Stimulated activated naive CD8-positive, alpha-beta T cell treated with anti-CD3 and anti-CD28 coated beads, Interleukin-15, Interleukin-2, amounts not matched to agents 100 U/mL and 50 U/mL, for 24 hours (primary cell): ENCODE results near the gene TMEM97.
A peak's percentile ranks its signal among the peaks of the same experiment; 100 is the strongest.

Source experiments
- ATAC-seq: fragments of 150-1000 bp; cut with Tn5 transposase; one replicate; pipeline ENCODE4 v1.10.0; 2021
- DNase-seq: peaks from one replicate; pipeline ENCODE4 v3.0.0; 2021

The TMEM97 gene

DNA sequence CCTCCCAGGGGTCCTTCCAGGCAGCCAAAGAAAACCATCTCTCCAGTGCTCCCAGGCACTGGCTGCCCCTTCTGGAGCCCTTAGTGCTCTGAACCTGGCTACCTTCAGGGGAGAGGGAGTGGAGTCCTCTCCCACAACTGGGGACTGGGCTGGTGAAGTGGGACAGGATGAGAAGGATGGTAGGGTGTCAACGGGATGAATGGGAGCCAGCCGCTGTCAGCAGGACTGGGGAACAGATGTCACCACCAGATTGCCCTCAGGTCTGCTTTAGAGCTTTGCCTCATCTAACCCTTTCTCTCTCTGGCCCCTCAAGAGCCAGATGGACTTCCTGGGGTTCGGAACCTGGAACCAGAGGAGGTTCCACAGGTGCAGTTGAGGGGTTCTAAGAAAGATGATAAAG lies 46.5 kb downstream of the TMEM97 start:
- no peak for ATAC-seq
- no peak for DNase-seq

- ATAC-seq (no peak), DNase-seq (no peak)
These were observed 47.6 kb downstream of the TMEM97 start for GRCh38 chr17:28366605-28367004.

DNA sequence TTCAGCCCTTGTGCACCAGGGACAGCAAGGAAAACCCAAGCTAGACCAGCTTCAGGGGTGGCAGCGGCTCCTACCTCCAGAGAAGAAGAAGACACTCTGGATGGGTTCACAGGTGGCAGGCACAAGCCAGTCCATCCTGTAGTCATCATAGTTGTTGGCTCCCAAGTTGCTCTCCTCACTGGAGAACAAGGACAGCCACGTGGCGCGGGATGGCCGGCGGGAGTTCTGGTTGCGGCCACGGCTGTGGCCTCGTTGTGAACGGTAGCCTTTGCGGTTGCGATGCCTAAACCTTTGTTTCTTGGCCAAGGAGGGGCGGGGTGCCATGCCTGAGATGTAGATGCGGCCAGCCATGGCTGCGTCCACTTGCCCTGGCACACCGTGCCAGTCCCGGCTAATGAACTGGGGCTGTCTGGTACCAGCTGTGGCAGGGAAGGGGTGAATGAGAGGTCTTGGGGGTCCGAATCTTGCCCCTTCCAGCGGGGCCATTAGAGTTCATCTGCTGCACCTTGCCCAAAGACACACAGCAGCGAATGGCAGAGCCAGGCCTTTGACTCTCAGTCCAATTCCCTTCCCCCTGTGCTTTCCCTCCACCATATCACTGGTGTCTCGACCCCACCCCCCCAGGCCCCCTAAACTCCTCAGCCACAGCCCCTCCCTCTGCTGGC lies 48.8 kb downstream of the TMEM97 start:
- DNase-seq: no peak
- no peak for ATAC-seq

DNA sequence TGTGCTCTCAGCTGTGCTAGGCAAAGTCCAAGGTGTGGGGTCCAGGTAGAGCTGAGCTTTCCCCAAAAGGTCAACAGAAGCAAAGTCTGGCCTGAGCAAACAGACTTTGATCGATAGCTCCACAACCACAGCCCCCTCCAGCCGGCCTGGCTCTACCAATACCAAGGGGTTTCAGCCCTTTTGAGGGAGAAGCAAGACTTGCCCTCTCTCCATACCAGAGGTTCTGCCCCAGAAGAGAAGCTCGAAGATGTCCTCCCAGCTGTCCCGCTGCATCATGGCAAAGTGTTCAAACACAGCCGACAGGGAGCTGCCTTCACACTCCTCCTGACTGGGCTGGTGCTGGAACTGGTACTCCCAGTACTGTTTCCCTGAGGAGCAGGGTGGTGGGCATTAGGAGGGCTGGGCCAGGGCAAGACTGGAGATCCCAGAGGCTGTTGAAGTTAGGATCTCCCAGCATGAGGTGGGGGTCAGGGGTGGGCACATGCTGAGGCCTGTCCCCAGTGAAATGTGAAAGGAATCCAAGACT lies 49.4 kb downstream of the TMEM97 start:
- no peak for ATAC-seq
- DNase-seq: no peak

DNA sequence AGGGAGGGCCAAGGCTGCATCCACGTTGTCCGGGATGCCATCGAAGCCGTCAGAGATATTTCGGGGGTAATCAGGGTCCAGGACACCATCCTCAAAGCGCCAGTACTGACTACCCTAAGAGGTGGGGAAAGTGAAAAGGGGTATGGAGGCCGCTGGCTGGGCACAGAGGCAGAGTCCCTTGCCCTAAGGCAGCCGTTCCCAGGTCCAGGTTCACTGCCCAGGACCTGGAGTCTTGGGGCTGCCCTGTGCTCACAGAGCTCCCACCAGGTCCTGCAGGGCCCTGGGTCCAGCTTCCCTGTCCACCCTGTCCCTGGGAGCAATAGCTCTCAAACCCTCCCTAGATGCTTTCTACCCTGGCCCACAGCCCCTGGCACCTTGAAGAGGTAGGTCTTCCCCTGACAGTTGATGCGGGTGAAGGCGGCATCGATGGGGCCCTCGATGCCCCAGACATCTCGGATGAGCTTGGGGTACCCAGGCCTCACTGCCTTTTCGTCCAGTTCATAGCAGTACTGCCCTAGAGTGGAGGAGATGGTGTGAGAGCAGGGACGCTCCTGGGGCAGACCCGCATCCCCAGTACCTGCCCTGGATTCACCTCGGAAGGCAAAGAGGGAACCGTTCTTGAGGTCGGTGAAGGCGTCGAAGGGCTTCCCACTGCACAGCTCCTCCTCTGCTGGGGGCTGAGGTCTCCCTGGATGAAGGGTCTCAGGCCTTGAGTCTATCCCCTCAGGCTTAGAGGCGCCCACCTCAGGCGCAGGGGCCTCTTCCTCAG lies 50.1 kb downstream of the TMEM97 start:
- no peak for ATAC-seq
- DNase-seq: no peak

DNA sequence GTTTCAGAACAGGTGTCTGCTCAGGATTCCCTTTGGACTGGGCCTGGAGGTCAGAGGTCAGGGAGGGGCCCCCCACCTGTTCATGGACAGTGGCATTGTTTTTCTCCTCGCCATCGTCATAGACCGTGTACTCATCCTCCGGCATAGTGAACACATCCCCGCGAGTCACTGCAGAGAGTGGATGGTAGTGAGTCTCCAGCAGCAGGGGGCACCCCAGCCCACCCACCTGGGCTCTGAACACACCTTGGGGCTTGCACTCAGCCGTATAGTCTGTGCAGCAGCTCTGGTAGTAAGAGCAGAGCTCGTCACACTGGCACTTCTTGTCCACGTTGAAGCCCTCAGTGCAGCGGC lies 50.7 kb downstream of the TMEM97 start:
- ATAC-seq (no peak), DNase-seq (no peak)

- no peak for DNase-seq
- ATAC-seq: no peak
These were observed 51.2 kb downstream of the TMEM97 start, which contains the start of gene VTN for GRCh38 chr17:28370035-28370743. Gene VTN, minus strand, starts transcription at chr17:28370307. Its CDS starts 104 bp downstream, at chr17:28370203.

GRCh38 chr17:28370744-28371103 lies 51.7 kb downstream of the TMEM97 start:
- DNase-seq (no peak), ATAC-seq (no peak)

DNA sequence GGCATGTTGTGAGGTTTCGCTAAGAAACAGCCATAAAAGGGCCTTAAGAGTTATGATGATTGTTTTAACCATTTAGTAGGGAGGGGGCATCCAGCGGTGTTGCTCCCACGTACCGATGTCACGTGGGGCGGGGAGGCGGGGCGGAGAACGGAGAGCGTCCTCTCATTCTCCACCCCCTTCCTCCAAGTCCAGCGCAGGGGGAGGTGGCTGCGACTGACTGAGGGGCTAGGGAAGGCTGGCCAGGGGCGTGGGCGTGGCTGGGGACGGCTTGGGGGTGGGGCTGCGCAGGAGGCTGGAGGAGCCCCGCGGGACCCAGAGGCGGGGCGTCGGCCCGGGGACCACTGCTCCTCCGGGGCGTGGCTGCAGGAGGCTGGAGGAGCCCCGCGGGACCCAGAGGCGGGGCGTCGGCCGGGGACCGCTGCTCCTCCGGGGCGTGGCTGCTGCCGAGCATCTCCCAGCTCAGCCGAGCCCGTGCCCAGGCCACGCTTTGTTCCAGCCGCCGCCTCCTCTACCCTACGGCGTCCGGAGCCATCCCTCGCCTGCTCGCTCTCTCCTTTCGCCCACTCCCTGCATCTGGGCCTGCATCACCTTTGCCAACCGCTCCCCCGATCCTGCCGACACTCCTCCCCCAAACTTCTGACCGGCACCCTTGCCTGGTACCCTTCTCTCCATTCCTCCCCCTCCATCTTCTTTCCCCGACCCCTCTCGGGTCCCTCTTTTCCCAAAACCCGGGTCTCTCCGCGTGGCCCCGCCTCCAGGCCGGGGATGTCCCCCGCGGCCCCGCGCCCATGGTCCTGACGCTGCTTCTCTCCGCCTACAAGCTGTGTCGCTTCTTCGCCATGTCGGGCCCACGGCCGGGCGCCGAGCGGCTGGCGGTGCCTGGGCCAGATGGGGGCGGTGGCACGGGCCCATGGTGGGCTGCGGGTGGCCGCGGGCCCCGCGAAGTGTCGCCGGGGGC lies 52.5 kb downstream of the TMEM97 start, which contains the start of gene SARM1:
Gene SARM1, plus strand, starts transcription at position 450 of the 958 bp plus-strand sequence. Its CDS starts 339 bp downstream, at position 789.
- DNase-seq (peak; percentile 94), ATAC-seq (peak; percentile 95)

GRCh38 chr17:28372203-28372944 lies 53.4 kb downstream of the TMEM97 start:
- no peak for ATAC-seq
- DNase-seq: peak; percentile 41

GRCh38 chr17:28372945-28373274 lies 53.9 kb downstream of the TMEM97 start:
- ATAC-seq (no peak), DNase-seq (no peak)
